OCI-LY7 (cell line): ENCODE data around the gene ZNF208. TPM values are rescaled to one million over a fixed set of nuclear protein-coding genes. Genes with fewer than 3 reads are reported as not detected.
A peak's percentile ranks its signal among the peaks of the same experiment; 100 is the strongest.
"Not testable (repeated sequence)": the region's sequence is repeated elsewhere in the genome, so short reads cannot be mapped to it uniquely, and the experiment has no call there.

ENCODE experiments used
- Bru-seq: library from RNA; stranded (reverse); fragments of 400-500 nt; gene quantifications from one replicate; lab custom pipeline; 2021; lab: Mats Ljungman, UMichigan
- BruChase-seq, 2 experiments: library from RNA; stranded (reverse); fragments of 400-500 nt; gene quantifications; one replicate each; lab custom pipeline; 2021; lab: Mats Ljungman, UMichigan
- BruUV-seq: library from RNA; stranded (reverse); fragments of 400-500 nt; replicated peaks from 2 replicates; lab custom pipeline; 2021; lab: Mats Ljungman, UMichigan
- CTCF ChIA-PET: fragments of 300-600 bp; sonication (Branson Sonifier 250); formaldehyde crosslinking; loops from one replicate; lab custom pipeline; 2022; ENCODE audit warnings: antibody characterized with exemption; ENCODE audit not compliant: unreplicated experiment; lab: Charles Lee
- POLR2A ChIA-PET: fragments of 300-600 bp; sonication (Branson Sonifier 250); formaldehyde crosslinking; loops from one replicate; lab custom pipeline; 2022; ENCODE audit warnings: antibody characterized with exemption; lab: Charles Lee
- DNase-seq: peaks from one replicate; pipeline ENCODE4 v3.0.0-alpha.2; 2015; ENCODE audit warnings: low spot score
- H2AFZ ChIP-seq: fragments of 200-600 bp; sonication (generic), shearing (Covaris generic); 2 replicates; pipeline ENCODE4 v1.6.1; 2014; ENCODE audit warnings: mild to moderate bottlenecking, antibody characterized with exemption, low read length, moderate library complexity
- H3K27ac ChIP-seq: fragments of 200-600 bp; sonication (generic); 2 replicates; pipeline ENCODE4 v1.5.1; 2014; ENCODE audit warnings: mixed run types, low read depth, mild to moderate bottlenecking, moderate library complexity, low read length, inconsistent platforms; ENCODE audit not compliant: poor library complexity, severe bottlenecking
- H3K36me3 ChIP-seq: fragments of 200-600 bp; sonication (generic); 2 replicates; pipeline ENCODE4 v1.6.1; 2014; ENCODE audit warnings: mild to moderate bottlenecking, antibody characterized with exemption, low read length, moderate library complexity, mixed read lengths; ENCODE audit not compliant: insufficient read depth
- H3K4me1 ChIP-seq: fragments of 200-600 bp; sonication (generic); 2 replicates; pipeline ENCODE4 v1.5.1; 2014; ENCODE audit warnings: mild to moderate bottlenecking, low read length; ENCODE audit not compliant: insufficient read depth, poor library complexity, severe bottlenecking
- H3K4me2 ChIP-seq: fragments of 200-600 bp; sonication (generic); 2 replicates; pipeline ENCODE4 v1.6.1; 2014; ENCODE audit warnings: mild to moderate bottlenecking, low read length
- H3K4me3 ChIP-seq: fragments of 200-600 bp; sonication (generic); 2 replicates; pipeline ENCODE4 v1.5.1; 2014; ENCODE audit warnings: mild to moderate bottlenecking, low read depth, low read length; ENCODE audit not compliant: poor library complexity, severe bottlenecking
- H3K79me2 ChIP-seq: fragments of 200-600 bp; sonication (generic); 2 replicates; pipeline ENCODE4 v1.6.1; 2016; ENCODE audit warnings: low read depth, mild to moderate bottlenecking, low read length, moderate library complexity, mixed read lengths; ENCODE audit not compliant: insufficient read depth
- H3K9me2 ChIP-seq: fragments of 200-600 bp; sonication (generic); 2 replicates; pipeline ENCODE4 v1.6.1; 2016; ENCODE audit warnings: mild to moderate bottlenecking, low read length, mixed read lengths; ENCODE audit not compliant: insufficient read depth
- H3K9me3 ChIP-seq: fragments of 200-600 bp; sonication (generic); 2 replicates; pipeline ENCODE4 v1.6.1; 2014; ENCODE audit warnings: mild to moderate bottlenecking, mixed run types, low read length, mixed read lengths
- H4K20me1 ChIP-seq: fragments of 200-600 bp; sonication (generic); 2 replicates; pipeline ENCODE4 v1.6.1; 2014; ENCODE audit warnings: mild to moderate bottlenecking, antibody characterized with exemption, low read length, moderate library complexity, mixed read lengths; ENCODE audit not compliant: insufficient read depth
- EZH2phosphoT487 ChIP-seq: fragments of 200-600 bp; sonication (generic); IDR thresholded peaks from 2 replicates; pipeline ENCODE4 v1.6.1; 2018; ENCODE audit warnings: low read depth, borderline replicate concordance, mild to moderate bottlenecking, mixed run types, antibody characterized with exemption, low read length, moderate library complexity, mixed read lengths
- intact Hi-C: fragments of 100-400 bp; cut with micrococcal nuclease; formaldehyde crosslinking; loops from one replicate; pipeline ENCODE4 v1.10.0; 2022; ENCODE audit not compliant: unreplicated experiment
- long read RNA-seq: library from polyadenylated mRNA; stranded (forward); transcript quantifications from one replicate; pipeline ENCODE4 v2.0.0, GENCODE V29; 2022
- total RNA-seq, 2 experiments: library from RNA; depleted of rRNA in 1 of 2; stranded (reverse); fragments of >200 nt in 1 of 2; shearing (Covaris generic) in 1 of 2; gene quantifications; 2 replicates each; pipeline ENCODE4 v1.2.3, GENCODE V29; 2014 to 2022
- TF ChIP-seq, protein P1 (sequence below): fragments of 200-600 bp; sonication (generic); conservative IDR thresholded peaks from 2 replicates; pipeline ENCODE4 v1.5.1; 2014; ENCODE audit warnings: mild to moderate bottlenecking, antibody characterized with exemption, low read length, moderate library complexity, mixed read lengths

ZNF208 gene
- not detected in 2 replicates for total RNA-seq (2014; rRNA removed; shearing (Covaris generic))
- not detected in 2 replicates for total RNA-seq (2022)
- not detected for Bru-seq, nascent RNA
- not detected for BruChase-seq, experiment 1, labeled RNA remaining after a 6-hour chase
- percentile 2 among the genes with signal in this experiment for BruChase-seq, experiment 2, labeled RNA remaining after a 2-hour chase
- long read RNA-seq: 0 reads

DNA sequence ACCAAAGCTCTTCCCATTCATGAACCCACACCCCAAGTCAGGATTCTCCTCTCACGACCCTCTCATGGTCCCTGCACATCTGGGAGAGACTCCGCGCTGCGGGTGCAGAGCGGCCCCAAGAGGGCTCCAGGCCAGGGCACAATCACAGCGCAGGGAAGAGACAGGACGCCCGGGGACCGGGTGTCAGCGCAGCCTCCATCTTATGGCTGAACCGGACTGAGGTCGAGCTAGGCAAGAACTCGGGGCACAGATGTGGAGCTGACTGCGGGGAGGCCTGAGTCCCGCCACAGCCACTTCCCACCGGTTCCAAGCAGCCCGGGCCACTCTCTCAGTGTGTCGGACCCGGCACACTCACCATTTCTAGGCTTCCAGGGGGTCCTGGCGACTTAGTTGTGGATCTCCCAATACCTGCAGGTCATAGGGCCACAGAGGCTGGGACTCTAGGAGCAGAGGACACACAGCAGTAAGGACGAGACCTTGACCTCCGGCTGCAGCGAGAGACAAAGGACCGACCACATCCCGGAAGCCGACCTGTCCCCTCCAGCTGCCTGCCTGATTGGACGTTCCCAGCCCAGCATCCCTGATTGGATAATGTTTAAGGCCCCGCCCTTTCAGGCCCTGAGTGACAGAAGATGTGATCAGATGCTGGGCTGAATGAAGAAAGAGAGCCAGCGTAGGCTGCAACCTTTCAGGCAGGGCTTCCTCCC, at the start of gene ZNF208:
ZNF208 (minus strand) TSS at position 507 of the 707 bp plus-strand sequence; CDS start at position 358, 149 bp downstream.
- H3K79me2 ChIP-seq, POLR2A ChIA-PET, H3K27ac ChIP-seq, H3K36me3 ChIP-seq, H3K9me3 ChIP-seq, BruUV-seq, DNase-seq, H3K4me3 ChIP-seq, H4K20me1 ChIP-seq, CTCF ChIA-PET, intact Hi-C loops, H3K9me2 ChIP-seq, H3K4me2 ChIP-seq, H3K4me1 ChIP-seq, H2AFZ ChIP-seq: not testable (repeated sequence)

- ChIA-PET CTCF (no interaction called here), POLR2A (interaction anchor here (0.5 to 2.0 kb wide), 5 partner anchors 8 to 723 kb away, joined by 3 to 5 read pairs (median 3); partner anchors contain the start of gene ZNF43)
- Histone ChIP-seq H2AFZ (peak overlapping the region; percentile 72; the same call in 1 of the 2 replicates), H3K9me2 (no peaks in the 10 kb centered on the region), H3K27ac (peak overlapping the region; percentile 25), H3K4me2 (peak overlapping the region; percentile 53), H3K79me2 (peaks cover 13% of the 10 kb centered on the region; the same call in 1 of the 2 replicates), H3K9me3 (peaks cover 8% of the 10 kb centered on the region; the same call in 1 of the 2 replicates), H3K36me3 (peaks cover 12% of the 10 kb centered on the region), H3K4me1 (no peaks in the 10 kb centered on the region), H3K4me3 (peak overlapping the region; percentile 84), H4K20me1 (no peaks in the 10 kb centered on the region)
- intact Hi-C loops: no loop called here
- TF ChIP-seq, protein P1, sequence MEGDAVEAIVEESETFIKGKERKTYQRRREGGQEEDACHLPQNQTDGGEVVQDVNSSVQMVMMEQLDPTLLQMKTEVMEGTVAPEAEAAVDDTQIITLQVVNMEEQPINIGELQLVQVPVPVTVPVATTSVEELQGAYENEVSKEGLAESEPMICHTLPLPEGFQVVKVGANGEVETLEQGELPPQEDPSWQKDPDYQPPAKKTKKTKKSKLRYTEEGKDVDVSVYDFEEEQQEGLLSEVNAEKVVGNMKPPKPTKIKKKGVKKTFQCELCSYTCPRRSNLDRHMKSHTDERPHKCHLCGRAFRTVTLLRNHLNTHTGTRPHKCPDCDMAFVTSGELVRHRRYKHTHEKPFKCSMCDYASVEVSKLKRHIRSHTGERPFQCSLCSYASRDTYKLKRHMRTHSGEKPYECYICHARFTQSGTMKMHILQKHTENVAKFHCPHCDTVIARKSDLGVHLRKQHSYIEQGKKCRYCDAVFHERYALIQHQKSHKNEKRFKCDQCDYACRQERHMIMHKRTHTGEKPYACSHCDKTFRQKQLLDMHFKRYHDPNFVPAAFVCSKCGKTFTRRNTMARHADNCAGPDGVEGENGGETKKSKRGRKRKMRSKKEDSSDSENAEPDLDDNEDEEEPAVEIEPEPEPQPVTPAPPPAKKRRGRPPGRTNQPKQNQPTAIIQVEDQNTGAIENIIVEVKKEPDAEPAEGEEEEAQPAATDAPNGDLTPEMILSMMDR: no peak
- no peak for TF ChIP-seq EZH2phosphoT487
- BruUV-seq: TSS peak; percentile 72
- DNase-seq: peak; percentile 19
Measured at GRCh38 chr19:22052644-22053013, 41.9 kb upstream of the ZNF208 start.

GRCh38 chr19:22041151-22041550, 30.4 kb upstream of the ZNF208 start:
- H3K4me1 ChIP-seq, H3K4me2 ChIP-seq, H4K20me1 ChIP-seq, DNase-seq, H3K36me3 ChIP-seq, H3K4me3 ChIP-seq, H3K9me3 ChIP-seq, intact Hi-C loops, H3K79me2 ChIP-seq, H3K9me2 ChIP-seq, H3K27ac ChIP-seq, CTCF ChIA-PET, POLR2A ChIA-PET, H2AFZ ChIP-seq, BruUV-seq: not testable (repeated sequence)
